SIG-M5 (cell line): Measurements from ENCODE around the gene IQSEC1.

Source experiments
- DNase-seq: peaks from one replicate; lab custom pipeline; 2025; lab: John Stamatoyannopoulos, UW

IQSEC1 gene

GRCh38 chr3:12967606-12968351 lies 105.5 kb downstream of the IQSEC1 start:
- peak; percentile 31 for DNase-seq

- DNase-seq = no peak
These were observed 106.2 kb downstream of the IQSEC1 start for GRCh38 chr3:12966847-12967605.

- DNase-seq = no peak
These were observed 107.0 kb downstream of the IQSEC1 start for GRCh38 chr3:12965999-12966846.

- DNase-seq = no peak
These were observed 108.3 kb downstream of the IQSEC1 start for GRCh38 chr3:12964711-12965612.

- DNase-seq = no peak
These were observed 109.1 kb downstream of the IQSEC1 start for GRCh38 chr3:12963922-12964701.

GRCh38 chr3:12963231-12963896 lies 109.9 kb downstream of the IQSEC1 start:
- DNase-seq = no peak

GRCh38 chr3:12962292-12962691 lies 110.9 kb downstream of the IQSEC1 start:
- DNase-seq = no peak

GRCh38 chr3:12961697-12962036 lies 111.6 kb downstream of the IQSEC1 start:
- no peak for DNase-seq

- no peak for DNase-seq
These were observed 112.1 kb downstream of the IQSEC1 start for GRCh38 chr3:12961007-12961696.

- DNase-seq = no peak
These were observed 112.7 kb downstream of the IQSEC1 start for GRCh38 chr3:12960497-12960896.

GRCh38 chr3:12959838-12960378 lies 113.3 kb downstream of the IQSEC1 start:
- DNase-seq = no peak

GRCh38 chr3:12959410-12959809 lies 113.8 kb downstream of the IQSEC1 start:
- DNase-seq = no peak

GRCh38 chr3:12957824-12958792 lies 115.1 kb downstream of the IQSEC1 start:
- DNase-seq = no peak

- DNase-seq = no peak
These were observed 115.9 kb downstream of the IQSEC1 start for GRCh38 chr3:12957339-12957738.

GRCh38 chr3:12956316-12956660 lies 116.9 kb downstream of the IQSEC1 start:
- no peak for DNase-seq

GRCh38 chr3:12955651-12956315 lies 117.4 kb downstream of the IQSEC1 start:
- no peak for DNase-seq

GRCh38 chr3:12954891-12955650 lies 118.2 kb downstream of the IQSEC1 start:
- no peak for DNase-seq
